ENCODE results near the gene ANGPTL8. TPM values are rescaled to one million over a fixed set of nuclear protein-coding genes. Genes with fewer than 3 reads are reported as not detected.

ANGPTL8 gene, protein sequence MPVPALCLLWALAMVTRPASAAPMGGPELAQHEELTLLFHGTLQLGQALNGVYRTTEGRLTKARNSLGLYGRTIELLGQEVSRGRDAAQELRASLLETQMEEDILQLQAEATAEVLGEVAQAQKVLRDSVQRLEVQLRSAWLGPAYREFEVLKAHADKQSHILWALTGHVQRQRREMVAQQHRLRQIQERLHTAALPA
- not detected in 2 replicates for total RNA-seq

DNA sequence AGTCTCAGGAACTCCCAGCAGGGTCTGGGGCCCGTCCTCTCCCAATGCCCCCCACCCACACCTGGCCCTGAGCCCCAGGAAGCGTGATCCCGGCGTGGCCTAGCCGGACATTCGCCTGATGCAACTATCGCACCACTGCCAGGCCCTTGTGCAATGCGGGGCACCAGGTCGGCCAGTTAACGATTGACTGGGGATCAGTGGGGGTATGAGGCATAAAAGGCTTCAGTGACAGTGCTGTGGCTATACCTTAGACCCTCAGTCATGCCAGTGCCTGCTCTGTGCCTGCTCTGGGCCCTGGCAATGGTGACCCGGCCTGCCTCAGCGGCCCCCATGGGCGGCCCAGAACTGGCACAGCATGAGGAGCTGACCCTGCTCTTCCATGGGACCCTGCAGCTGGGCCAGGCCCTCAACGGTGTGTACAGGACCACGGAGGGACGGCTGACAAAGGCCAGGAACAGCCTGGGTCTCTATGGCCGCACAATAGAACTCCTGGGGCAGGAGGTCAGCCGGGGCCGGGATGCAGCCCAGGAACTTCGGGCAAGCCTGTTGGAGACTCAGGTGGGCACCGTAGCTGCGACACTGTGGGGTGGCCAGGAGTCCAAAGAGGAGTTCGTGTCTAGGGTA lies at the start of gene ANGPTL8:
TSS of gene ANGPTL8 (plus strand) at position 243 of the 624 bp plus-strand sequence. CDS start at position 262, 19 bp downstream.

DNA sequence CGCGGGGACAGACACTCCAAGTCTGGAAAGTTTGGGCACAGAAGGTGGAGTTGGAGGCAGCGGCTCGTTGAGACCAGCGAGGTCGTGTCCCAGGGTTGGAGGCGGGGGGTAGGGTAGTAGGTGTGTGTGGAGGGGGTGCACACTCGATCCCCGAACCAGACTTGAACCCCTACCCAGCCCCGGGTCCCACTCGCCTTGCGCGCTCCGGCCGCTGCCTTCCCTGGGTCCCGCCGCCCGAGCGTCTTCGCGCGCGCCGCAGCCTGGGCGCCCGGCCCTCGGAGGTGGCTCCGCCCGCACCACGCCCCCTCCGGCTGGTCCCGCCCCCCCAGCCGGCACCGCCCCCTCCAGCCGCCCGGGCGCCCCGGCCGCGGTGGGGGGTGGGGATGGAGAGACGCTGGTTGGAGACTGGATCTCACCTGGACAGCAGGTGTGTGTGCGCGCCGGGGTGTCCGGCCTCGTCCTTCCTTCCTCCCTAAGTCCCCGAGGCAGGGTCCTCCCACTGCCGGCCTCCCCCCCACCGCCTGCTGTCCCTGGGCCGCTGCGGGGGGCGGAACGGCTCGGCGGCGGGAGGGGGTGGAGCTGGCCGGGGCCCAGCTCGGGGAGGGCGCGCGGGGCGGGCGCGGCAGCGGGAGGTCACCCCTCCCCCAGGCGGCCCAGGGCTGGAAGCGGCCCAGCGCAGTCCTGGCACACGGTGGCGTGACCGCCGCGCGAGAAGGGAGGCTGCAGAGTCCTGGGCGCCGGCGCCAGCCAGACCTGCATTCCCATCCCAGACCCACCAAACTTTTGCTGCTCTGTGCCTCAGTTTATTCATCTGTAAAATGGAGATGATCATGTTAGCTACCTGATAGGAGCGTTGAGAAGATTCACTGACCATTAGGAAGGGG lies 41.9 kb upstream of the ANGPTL8 start, which contains the start of gene KANK2:
TSS of gene KANK2 (minus strand) at position 255 of the 884 bp plus-strand sequence. CDS start 3,034 bp downstream, outside the sequence.

DNA sequence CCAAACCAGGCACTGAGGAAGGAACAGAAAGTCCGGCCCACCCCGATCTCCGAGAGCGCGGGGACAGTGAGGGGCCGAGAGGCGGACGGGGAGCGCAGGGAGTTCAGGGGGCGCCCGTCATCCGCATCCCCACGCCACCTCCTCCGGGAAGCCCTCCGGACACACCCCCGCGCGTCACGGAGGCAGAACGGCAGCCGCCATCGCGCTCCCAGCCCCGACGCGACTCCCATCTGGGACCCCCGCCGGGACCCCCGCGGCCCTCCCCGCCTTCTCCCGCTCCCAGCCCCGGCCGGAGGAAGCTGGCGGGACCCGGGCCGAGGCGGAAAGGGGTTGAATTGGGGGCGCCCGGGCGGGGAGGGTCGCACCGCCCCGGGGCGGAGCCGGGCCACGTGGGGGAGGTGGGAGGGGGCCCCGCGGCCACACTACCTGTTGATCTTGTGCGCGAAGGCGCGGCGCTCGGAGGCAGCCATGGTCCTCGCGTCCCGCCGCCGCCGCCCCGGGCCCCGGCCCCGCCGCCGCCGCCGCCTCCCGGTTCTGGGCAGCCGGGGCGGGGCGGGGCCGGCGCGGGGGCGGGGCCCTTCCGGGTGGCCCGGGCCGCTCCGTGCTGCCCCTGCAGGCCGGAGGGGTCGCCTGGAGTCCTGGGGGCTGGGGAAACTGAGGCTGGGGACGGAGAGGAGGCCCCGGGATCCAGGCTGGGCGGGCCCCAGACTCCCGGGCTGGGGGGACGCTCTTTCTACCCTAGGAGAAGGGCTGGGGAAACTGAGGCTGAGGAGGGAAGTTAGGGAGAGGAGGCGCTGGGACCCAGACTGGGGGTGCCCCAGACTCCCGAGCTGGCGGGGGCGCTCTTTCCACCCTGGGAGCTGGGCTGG lies 22.8 kb downstream of the ANGPTL8 start, which contains the start of gene DOCK6:
TSS of gene DOCK6 (minus strand) at position 554 of the 869 bp plus-strand sequence. CDS start at position 470, 84 bp downstream.

Other genes with a start within 250 kb of the ANGPTL8 start
- 184 and 234 TPM in 2 replicates for gene LDLR, start 150.2 kb upstream of the ANGPTL8 start, total RNA-seq
- gene SPC24, start 83.8 kb upstream of the ANGPTL8 start, total RNA-seq, result 0.34 and 0.43 TPM in 2 replicates
- 8.2 and 14.7 TPM in 2 replicates for gene KANK2, start 42.1 kb upstream of the ANGPTL8 start, total RNA-seq
- 20.2 and 45.5 TPM in 2 replicates for gene DOCK6, start 22.9 kb downstream of the ANGPTL8 start, total RNA-seq
- gene TSPAN16, start 56.5 kb downstream of the ANGPTL8 start, total RNA-seq, result not detected in 2 replicates
- gene RAB3D, start 100.0 kb downstream of the ANGPTL8 start, total RNA-seq, result 75.5 and 131 TPM in 2 replicates
- gene TMEM205, start 106.6 kb downstream of the ANGPTL8 start, total RNA-seq, result 48.2 and 91.9 TPM in 2 replicates
- gene CCDC159, start 106.9 kb downstream of the ANGPTL8 start, total RNA-seq, result 4.1 and 10.9 TPM in 2 replicates
- gene PLPPR2, start 115.8 kb downstream of the ANGPTL8 start, total RNA-seq, result 3.8 and 5.5 TPM in 2 replicates
- 0.57 and 0.68 TPM in 2 replicates for gene SWSAP1, start 135.0 kb downstream of the ANGPTL8 start, total RNA-seq
- 0.68 and 0.71 TPM in 2 replicates for gene EPOR, start 144.7 kb downstream of the ANGPTL8 start, total RNA-seq
- gene RGL3, start 179.7 kb downstream of the ANGPTL8 start, total RNA-seq, result 0.21 TPM in 1 of 2 replicates, not detected in the other
- gene ODAD3, start 195.5 kb downstream of the ANGPTL8 start, total RNA-seq, result 0.07 TPM in 1 of 2 replicates, not detected in the other
- gene PRKCSH, start 196.0 kb downstream of the ANGPTL8 start, total RNA-seq, result 94.0 and 217 TPM in 2 replicates
- gene ELAVL3, start 241.4 kb downstream of the ANGPTL8 start, total RNA-seq, result not detected in 2 replicates

Data from nasal cavity respiratory epithelium epithelial cell of viscerocranial mucosa (primary cell).